C4-2B (cell line): Measurements from ENCODE around the gene SEC16A.

Experiments
- H3K27ac ChIP-seq: fragments of 450-650 bp; 2 replicates; pipeline ENCODE4 v1.5.1; 2017
- ZFX ChIP-seq: fragments of 450-650 bp; IDR thresholded peaks from 2 replicates; pipeline ENCODE4 v1.6.1; 2017
- TF ChIP-seq, protein P1 (sequence below): fragments of 450-650 bp; conservative IDR thresholded peaks from 2 replicates; pipeline ENCODE4 v1.5.1; 2017; ENCODE audit warnings: mild to moderate bottlenecking

Gene SEC16A

DNA sequence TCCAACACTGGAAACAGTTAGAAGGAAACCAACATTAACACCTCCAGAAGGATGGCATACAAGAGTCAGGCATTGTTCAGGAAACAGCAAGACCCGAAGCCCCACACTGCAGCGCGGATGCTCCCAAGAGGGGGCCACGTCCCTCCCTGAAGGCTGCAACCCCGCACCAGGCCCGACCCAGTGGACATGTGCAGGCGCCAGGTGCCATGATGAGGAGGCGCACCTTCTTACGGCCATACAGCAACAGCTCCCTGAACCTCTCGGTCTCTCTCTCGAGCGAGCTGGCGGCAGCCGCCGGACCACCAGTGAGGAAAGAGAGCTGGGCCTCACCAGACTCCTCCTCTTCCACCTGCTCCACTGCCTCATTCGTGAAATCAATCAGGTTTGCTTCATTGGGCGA, 20.2 kb downstream of the SEC16A start:
- no peak for TF ChIP-seq ZFX
- TF ChIP-seq, protein P1, sequence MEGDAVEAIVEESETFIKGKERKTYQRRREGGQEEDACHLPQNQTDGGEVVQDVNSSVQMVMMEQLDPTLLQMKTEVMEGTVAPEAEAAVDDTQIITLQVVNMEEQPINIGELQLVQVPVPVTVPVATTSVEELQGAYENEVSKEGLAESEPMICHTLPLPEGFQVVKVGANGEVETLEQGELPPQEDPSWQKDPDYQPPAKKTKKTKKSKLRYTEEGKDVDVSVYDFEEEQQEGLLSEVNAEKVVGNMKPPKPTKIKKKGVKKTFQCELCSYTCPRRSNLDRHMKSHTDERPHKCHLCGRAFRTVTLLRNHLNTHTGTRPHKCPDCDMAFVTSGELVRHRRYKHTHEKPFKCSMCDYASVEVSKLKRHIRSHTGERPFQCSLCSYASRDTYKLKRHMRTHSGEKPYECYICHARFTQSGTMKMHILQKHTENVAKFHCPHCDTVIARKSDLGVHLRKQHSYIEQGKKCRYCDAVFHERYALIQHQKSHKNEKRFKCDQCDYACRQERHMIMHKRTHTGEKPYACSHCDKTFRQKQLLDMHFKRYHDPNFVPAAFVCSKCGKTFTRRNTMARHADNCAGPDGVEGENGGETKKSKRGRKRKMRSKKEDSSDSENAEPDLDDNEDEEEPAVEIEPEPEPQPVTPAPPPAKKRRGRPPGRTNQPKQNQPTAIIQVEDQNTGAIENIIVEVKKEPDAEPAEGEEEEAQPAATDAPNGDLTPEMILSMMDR: no peak

DNA sequence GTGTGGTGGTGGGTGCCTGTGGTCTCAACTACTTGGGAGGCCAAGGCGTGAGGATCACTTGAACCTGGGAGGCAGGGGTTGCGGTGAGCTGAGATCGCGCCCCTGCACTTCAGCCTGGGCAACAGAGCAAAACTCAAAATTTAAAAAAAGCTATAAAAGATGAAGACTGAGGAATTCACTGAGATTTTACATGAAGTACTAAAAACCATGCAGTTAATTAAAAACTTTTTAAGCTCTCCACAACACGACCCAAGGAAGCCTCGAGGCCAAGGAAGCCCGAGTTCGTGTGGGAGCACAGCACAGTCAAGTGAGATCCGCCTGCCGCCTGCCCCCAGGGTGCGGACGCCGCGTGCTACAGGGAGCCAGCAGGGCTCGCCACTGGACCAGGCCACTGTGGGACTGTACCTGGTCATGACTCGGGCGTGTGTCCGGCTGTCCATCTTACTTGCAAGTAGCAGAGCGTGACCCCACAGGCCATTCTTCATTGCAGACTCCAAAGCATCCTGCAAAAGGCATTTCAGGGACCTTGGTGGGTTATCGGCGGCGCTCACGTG, 22.0 kb downstream of the SEC16A start:
- H3K27ac ChIP-seq: no peak overlapping the region
- TF ChIP-seq, protein P1: no peak
- TF ChIP-seq ZFX: no peak

More for the DNA sequence above, 20.2 kb downstream of the SEC16A start:
- no peak overlapping the region for H3K27ac ChIP-seq

DNA sequence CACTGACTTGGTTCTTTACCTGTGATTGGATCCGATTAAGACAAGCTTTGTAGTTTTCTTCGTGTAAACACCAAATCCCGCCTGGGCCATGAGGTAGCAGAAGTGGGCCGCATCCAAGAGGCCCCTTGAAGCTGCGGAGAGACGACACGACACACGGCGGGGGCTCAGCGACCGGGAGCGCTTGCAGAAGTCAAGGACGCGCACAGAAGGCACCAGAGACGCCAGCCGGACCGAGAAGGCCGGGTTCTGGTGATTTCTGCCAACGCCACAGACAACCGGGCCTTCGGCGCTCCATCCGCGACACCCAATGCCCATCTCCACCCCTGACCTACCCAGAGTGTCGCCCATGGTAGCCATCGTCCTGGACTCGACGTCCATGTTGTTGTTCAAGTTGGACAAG, 23.4 kb downstream of the SEC16A start:
- no peak overlapping the region for H3K27ac ChIP-seq
- TF ChIP-seq, protein P1: no peak
- TF ChIP-seq ZFX: no peak

DNA sequence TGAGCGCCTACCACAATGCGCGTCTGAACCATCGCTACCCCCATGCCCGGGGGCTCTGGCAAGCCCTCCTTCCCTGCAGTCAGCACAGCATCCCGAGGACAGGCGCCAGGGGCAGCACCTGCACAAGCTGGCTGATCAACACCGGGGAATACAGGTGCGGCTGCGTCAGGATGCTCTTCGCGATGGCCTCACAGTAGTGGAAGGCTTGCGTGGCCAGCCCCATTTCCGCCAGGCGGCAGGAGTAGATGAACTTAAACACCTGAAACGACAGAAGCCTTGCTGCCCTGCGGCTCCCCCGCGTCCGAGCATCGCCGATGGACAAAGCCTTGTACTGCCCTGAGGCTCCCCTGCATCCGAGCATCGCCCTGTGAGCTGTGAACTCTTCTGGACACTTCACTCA, 25.5 kb downstream of the SEC16A start:
- TF ChIP-seq ZFX: no peak
- TF ChIP-seq, protein P1: no peak
- H3K27ac ChIP-seq: no peak overlapping the region

DNA sequence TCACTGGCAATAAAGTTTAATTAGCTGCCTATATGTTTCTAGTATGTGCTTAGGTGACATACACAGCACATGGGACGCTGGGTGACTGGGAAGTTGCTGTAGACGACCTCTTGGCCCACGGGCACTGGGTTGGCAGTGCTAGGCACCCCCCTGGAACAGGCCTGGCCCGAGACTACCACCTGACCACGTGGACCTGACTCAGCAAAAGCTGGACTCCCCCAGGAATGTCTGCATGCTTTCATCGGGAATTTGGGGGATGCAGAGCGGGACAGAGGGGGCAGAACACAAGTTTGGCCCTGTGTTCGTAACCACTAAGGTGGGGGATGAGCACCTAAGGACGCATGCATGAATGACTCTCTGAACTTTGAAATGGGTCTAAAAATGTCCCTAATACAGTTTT, 26.6 kb downstream of the SEC16A start:
- H3K27ac ChIP-seq: no peak overlapping the region
- no peak for TF ChIP-seq ZFX
- TF ChIP-seq, protein P1: no peak

DNA sequence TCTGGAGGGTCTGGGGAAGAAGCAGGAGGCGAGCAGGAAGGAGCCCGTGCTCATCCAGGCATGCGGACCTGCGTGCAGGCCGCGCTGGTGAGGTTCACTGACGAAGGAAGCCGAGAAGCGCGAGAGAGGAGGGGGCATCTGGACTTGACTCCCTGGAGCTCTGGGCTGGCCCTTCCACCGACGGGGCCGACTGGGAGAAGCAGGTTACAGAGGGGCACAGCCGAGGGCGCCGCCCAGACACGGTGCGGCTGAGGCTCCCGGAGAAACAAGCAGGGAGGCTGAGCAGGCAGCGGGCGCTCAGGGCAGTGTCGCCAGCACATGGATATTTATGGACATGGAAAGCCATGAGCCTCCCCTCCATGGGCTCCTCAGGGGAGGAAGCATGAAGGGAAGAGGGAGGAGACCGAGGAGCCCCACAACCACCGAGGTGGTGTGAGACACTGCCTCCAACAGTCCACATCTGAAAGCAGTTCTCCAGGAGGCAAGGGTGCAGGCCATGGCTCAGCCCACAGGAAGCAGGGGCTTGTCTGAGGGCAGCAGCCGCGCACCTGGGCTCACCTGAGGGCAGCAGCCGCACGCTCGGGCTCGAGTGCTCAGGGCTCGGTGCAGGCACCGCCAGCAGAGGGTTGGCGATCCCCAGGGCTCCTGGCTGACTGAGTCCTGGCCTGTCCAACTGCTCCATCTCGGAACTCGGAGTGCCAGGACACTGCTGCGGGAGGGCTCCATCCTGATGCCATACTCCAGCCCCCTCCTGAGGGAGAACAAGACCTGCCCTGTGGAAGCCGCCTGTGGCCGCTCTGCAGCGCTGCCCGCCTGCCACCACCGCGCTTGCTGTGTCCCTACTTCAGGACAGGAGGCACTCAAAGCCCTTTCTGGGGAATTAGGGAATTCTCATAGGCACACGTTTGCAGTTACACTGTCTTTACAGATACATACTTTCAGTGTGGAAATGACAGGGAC, 27.5 kb downstream of the SEC16A start:
- no peak overlapping the region for H3K27ac ChIP-seq
- TF ChIP-seq, protein P1: no peak
- TF ChIP-seq ZFX: no peak

DNA sequence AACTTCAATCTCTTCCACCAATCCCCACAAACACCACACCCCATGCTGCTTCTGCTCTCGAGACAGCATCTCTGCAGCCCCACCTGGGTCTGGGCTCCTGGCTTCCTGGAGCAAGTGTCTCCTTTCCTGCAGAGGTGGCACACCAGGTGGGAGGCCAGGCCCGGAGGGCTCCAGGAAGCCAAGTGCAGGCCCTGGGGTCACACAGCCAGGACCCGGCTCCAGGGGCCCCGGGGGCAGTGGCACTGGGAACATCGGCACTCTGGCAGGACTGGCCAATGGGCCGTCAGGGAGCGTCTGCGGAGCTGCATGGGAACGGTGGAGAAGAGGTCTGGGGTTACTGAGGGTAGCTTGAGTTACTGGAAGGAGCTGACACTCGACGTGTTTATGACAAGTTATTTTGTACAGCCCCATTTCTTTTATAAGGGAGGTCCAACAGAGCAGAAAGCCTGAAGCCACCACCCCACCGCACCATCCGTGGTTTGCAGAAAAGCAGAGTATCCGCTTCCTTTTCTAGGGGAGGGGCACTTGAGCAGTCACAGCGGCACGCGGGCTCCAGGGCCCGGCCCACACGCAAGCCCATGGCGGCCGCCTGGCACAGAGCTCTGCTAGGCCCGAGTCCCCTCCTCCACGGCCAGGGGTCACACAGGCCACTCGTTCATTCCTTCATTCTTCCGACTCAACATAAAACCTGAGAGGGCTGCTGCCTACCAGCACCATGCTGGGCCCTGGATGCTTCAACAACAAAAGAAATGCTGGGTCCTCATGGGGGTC, 28.6 kb downstream of the SEC16A start:
- no peak overlapping the region for H3K27ac ChIP-seq
- TF ChIP-seq, protein P1: no peak
- no peak for TF ChIP-seq ZFX
